ENCODE results near the gene ELAC2. TPM values are rescaled to one million over a fixed set of nuclear protein-coding genes. Genes with fewer than 3 reads are reported as not detected.

ELAC2 gene
- total RNA-seq, 1 donor from 2014 or later = 43.1 TPM

- Mint-ChIP-seq H3K4me3 (ENCODE audit: unreplicated experiment) (no peak overlapping the region), H3K27ac (ENCODE audit: unreplicated experiment) (no peak overlapping the region), H3K36me3 (ENCODE audit: low read depth) (no peaks in the 10 kb centered on the region), H3K4me1 (ENCODE audit: low read depth) (no peaks in the 10 kb centered on the region), H3K27me3 (ENCODE audit: low read depth) (no peaks in the 10 kb centered on the region), H3K9me3 (ENCODE audit: low read depth) (no peaks in the 10 kb centered on the region)
- no peak for TF ChIP-seq CTCF (IDR thresholded peaks at IDR 0.05)
- DNase-seq (ENCODE audit: low spot score) = no peak
Observed at GRCh38 chr17:12965988-12966387, 51.8 kb downstream of the ELAC2 start.

GRCh38 chr17:12964840-12965239 is 53.0 kb downstream of the ELAC2 start:
- Mint-ChIP-seq H3K27me3 (ENCODE audit: low read depth) (no peaks in the 10 kb centered on the region), H3K4me3 (ENCODE audit: unreplicated experiment) (no peak overlapping the region), H3K4me1 (ENCODE audit: low read depth) (no peaks in the 10 kb centered on the region), H3K36me3 (ENCODE audit: low read depth) (no peaks in the 10 kb centered on the region), H3K27ac (ENCODE audit: unreplicated experiment) (no peak overlapping the region), H3K9me3 (ENCODE audit: low read depth) (no peaks in the 10 kb centered on the region)
- no peak for TF ChIP-seq CTCF (IDR thresholded peaks at IDR 0.05)
- no peak for DNase-seq (ENCODE audit: low spot score)

- TF ChIP-seq CTCF (IDR thresholded peaks at IDR 0.05) = no peak
- H3K27ac Mint-ChIP-seq (ENCODE audit: unreplicated experiment) = no peak overlapping the region
- no peaks in the 10 kb centered on the region for H3K27me3 Mint-ChIP-seq (ENCODE audit: low read depth)
- H3K9me3 Mint-ChIP-seq (ENCODE audit: low read depth) = no peaks in the 10 kb centered on the region
- no peak overlapping the region for H3K4me3 Mint-ChIP-seq (ENCODE audit: unreplicated experiment)
- H3K4me1 Mint-ChIP-seq (ENCODE audit: low read depth) = no peaks in the 10 kb centered on the region
- DNase-seq (ENCODE audit: low spot score) = no peak
- no peaks in the 10 kb centered on the region for H3K36me3 Mint-ChIP-seq (ENCODE audit: low read depth)
Observed at GRCh38 chr17:12964162-12964561, 53.7 kb downstream of the ELAC2 start.

GRCh38 chr17:12963505-12963904 is 54.3 kb downstream of the ELAC2 start:
- Mint-ChIP-seq H3K9me3 (ENCODE audit: low read depth) (no peaks in the 10 kb centered on the region), H3K36me3 (ENCODE audit: low read depth) (no peaks in the 10 kb centered on the region), H3K4me1 (ENCODE audit: low read depth) (no peaks in the 10 kb centered on the region), H3K27me3 (ENCODE audit: low read depth) (no peaks in the 10 kb centered on the region), H3K4me3 (ENCODE audit: unreplicated experiment) (no peak overlapping the region), H3K27ac (ENCODE audit: unreplicated experiment) (no peak overlapping the region)
- DNase-seq (ENCODE audit: low spot score) = no peak
- TF ChIP-seq CTCF (IDR thresholded peaks at IDR 0.05) = no peak

GRCh38 chr17:12961655-12962054 is 56.2 kb downstream of the ELAC2 start:
- Mint-ChIP-seq H3K9me3 (ENCODE audit: low read depth) (peaks cover 5% of the 10 kb centered on the region), H3K36me3 (ENCODE audit: low read depth) (peaks cover 2% of the 10 kb centered on the region), H3K27me3 (ENCODE audit: low read depth) (no peaks in the 10 kb centered on the region), H3K27ac (ENCODE audit: unreplicated experiment) (no peak overlapping the region), H3K4me1 (ENCODE audit: low read depth) (no peaks in the 10 kb centered on the region), H3K4me3 (ENCODE audit: unreplicated experiment) (no peak overlapping the region)
- TF ChIP-seq CTCF (IDR thresholded peaks at IDR 0.05) = no peak
- DNase-seq (ENCODE audit: low spot score) = no peak

Data from chondrocyte (in vitro differentiated cells).